GM23248 (cell line): ENCODE measurements around the gene SLC15A3.

Experiments
- EZH2 ChIP-seq: fragments of 200-600 bp; sonication (generic); IDR thresholded peaks from 2 replicates; pipeline ENCODE4 v1.6.1; 2018; ENCODE audit warnings: antibody characterized with exemption, mild to moderate bottlenecking; ENCODE audit not compliant: insufficient read depth, poor library complexity, severe bottlenecking
- EZH2phosphoT487 ChIP-seq: fragments of 200-600 bp; sonication (generic); IDR thresholded peaks from 2 replicates; pipeline ENCODE4 v1.6.1; 2018; ENCODE audit warnings: antibody characterized with exemption, moderate library complexity, mild to moderate bottlenecking, low read depth; ENCODE audit not compliant: insufficient read depth

DNA sequence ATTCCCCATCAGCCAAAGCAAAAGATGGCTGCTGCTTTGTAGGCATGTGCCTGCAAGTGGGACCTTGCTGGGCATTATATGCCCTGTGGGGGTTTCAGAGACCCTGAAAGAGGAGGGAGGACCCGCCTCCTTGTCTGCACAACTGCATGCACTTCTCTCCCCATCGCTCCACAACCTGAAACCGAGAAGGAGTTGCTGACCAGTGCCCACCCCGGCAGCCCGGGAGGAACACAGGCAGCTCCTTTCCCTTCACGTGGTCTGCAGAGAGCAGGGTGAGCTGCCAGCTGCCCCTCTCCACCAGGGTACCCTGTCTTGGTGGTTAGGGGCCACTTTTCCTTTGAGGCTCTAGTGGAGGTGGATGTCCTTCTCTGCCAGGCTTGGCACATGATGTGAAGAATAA, 29.1 kb downstream of the SLC15A3 start:
- TF ChIP-seq EZH2 (no peak), EZH2phosphoT487 (no peak)
